HEK293 (cell line): ENCODE data around the gene MRPS24.

Experiments used
- CTCF ChIA-PET: fragments of 350-600 bp; formaldehyde crosslinking; extraction: SDS; loops from one replicate; lab custom pipeline; 2021; ENCODE audit warnings: antibody characterized with exemption; lab: Yijun Ruan, JAX
- POLR2A ChIA-PET: fragments of 300-600 bp; formaldehyde crosslinking; extraction: SDS; loops from one replicate; lab custom pipeline; 2020; ENCODE audit warnings: antibody characterized with exemption, inconsistent platforms; lab: Yijun Ruan, JAX
- H3K27ac ChIP-seq: fragments of 200-500 bp; sonication (Bioruptor generic); 2 replicates; pipeline ENCODE4 v1.5.1; 2014; ENCODE audit warnings: low read depth, low read length, control low read depth, inconsistent platforms; ENCODE audit errors: extremely low read depth
- H3K36me3 ChIP-seq, 2 experiments: fragments of 200-500 bp in 1 of 2; sonication (Bioruptor generic) in 1 of 2; 1 replicate in 1 of 2; 2 replicates in 1 of 2; pipeline ENCODE4 v1.5.1; 2014 to 2017; ENCODE audit warnings: inconsistent platforms in 2 of 2, low read length in 2 of 2; ENCODE audit not compliant: control insufficient read depth in 2 of 2, insufficient read depth in 1 of 2
- H3K4me1 ChIP-seq: fragments of 200-500 bp; sonication (Bioruptor generic); 2 replicates; pipeline ENCODE4 v1.5.1; 2014; ENCODE audit warnings: mild to moderate bottlenecking, low read length, inconsistent platforms; ENCODE audit not compliant: control insufficient read depth, insufficient read depth
- H3K4me3 ChIP-seq: 2 replicates; pipeline ENCODE4 v1.5.1; 2011; ENCODE audit warnings: low read depth, mild to moderate bottlenecking, control low read depth, low read length, moderate library complexity
- H3K9me3 ChIP-seq: fragments of 200-500 bp; sonication (Bioruptor generic); 2 replicates; pipeline ENCODE4 v1.5.1; 2014; ENCODE audit warnings: low read depth, low read length, inconsistent platforms; ENCODE audit not compliant: control insufficient read depth, insufficient read depth
- BCL6B ChIP-seq: fragments of 450-650 bp; formaldehyde crosslinking; IDR thresholded peaks from 2 replicates; pipeline ENCODE4 v1.5.1; 2017; ENCODE audit warnings: missing biosample characterization, missing genetic modification characterization
- REPIN1 ChIP-seq: fragments of 450-650 bp; formaldehyde crosslinking; IDR thresholded peaks from 2 replicates; pipeline ENCODE4 v1.5.1; 2017; ENCODE audit warnings: missing biosample characterization, missing genetic modification characterization, low read depth
- TCF7L2 ChIP-seq: IDR thresholded peaks from 2 replicates; pipeline ENCODE4 v1.6.1; 2011; ENCODE audit warnings: low read depth, mild to moderate bottlenecking, inconsistent platforms, low read length, moderate library complexity, borderline replicate concordance
- YY2 ChIP-seq: fragments of 450-650 bp; formaldehyde crosslinking; IDR thresholded peaks from 2 replicates; pipeline ENCODE4 v1.5.1; 2016; ENCODE audit warnings: missing biosample characterization, missing genetic modification characterization
- ZBTB26 ChIP-seq: fragments of 450-650 bp; formaldehyde crosslinking; optimal IDR thresholded peaks from 2 replicates; pipeline ENCODE3; 2016; ENCODE audit warnings: missing biosample characterization, mild to moderate bottlenecking, missing genetic modification characterization
- ZNF16 ChIP-seq: fragments of 450-650 bp; formaldehyde crosslinking; IDR thresholded peaks from 2 replicates; pipeline ENCODE4 v1.5.1; 2016; ENCODE audit warnings: low read depth, missing biosample characterization, missing genetic modification characterization
- ZNF169 ChIP-seq: fragments of 450-650 bp; formaldehyde crosslinking; IDR thresholded peaks from 2 replicates; pipeline ENCODE4 v1.5.1; 2016; ENCODE audit warnings: missing biosample characterization, missing genetic modification characterization
- ZNF2 ChIP-seq: fragments of 450-650 bp; formaldehyde crosslinking; IDR thresholded peaks from 2 replicates; pipeline ENCODE4 v1.5.1; 2016; ENCODE audit warnings: missing biosample characterization, missing genetic modification characterization
- ZNF221 ChIP-seq: fragments of 450-650 bp; formaldehyde crosslinking; IDR thresholded peaks from 2 replicates; pipeline ENCODE4 v1.5.1; 2017; ENCODE audit warnings: missing biosample characterization, missing genetic modification characterization, borderline replicate concordance
- ZNF223 ChIP-seq: fragments of 450-650 bp; formaldehyde crosslinking; IDR thresholded peaks from 2 replicates; pipeline ENCODE4 v1.5.1; 2016; ENCODE audit warnings: missing biosample characterization, missing genetic modification characterization
- ZNF23 ChIP-seq: fragments of 450-650 bp; formaldehyde crosslinking; IDR thresholded peaks from 2 replicates; pipeline ENCODE4 v1.5.1; 2016; ENCODE audit warnings: missing biosample characterization, missing genetic modification characterization, borderline replicate concordance
- ZNF366 ChIP-seq: fragments of 450-650 bp; formaldehyde crosslinking; conservative IDR thresholded peaks from 2 replicates; pipeline ENCODE4 v1.5.1; 2016; ENCODE audit warnings: missing biosample characterization, missing genetic modification characterization
- ZNF391 ChIP-seq: fragments of 450-650 bp; formaldehyde crosslinking; IDR thresholded peaks from 2 replicates; pipeline ENCODE4 v1.5.1; 2016; ENCODE audit warnings: low read depth, missing biosample characterization, missing genetic modification characterization, borderline replicate concordance
- ZNF544 ChIP-seq: fragments of 450-650 bp; formaldehyde crosslinking; IDR thresholded peaks from 2 replicates; pipeline ENCODE4 v1.5.0; 2017; ENCODE audit warnings: missing biosample characterization, missing genetic modification characterization
- ZNF658 ChIP-seq: fragments of 450-650 bp; formaldehyde crosslinking; IDR thresholded peaks from 2 replicates; pipeline ENCODE4; 2016; ENCODE audit warnings: missing biosample characterization, missing genetic modification characterization
- ZNF660 ChIP-seq: fragments of 450-650 bp; IDR thresholded peaks from 2 replicates; pipeline ENCODE4 v1.5.1; 2018; ENCODE audit warnings: missing biosample characterization, mild to moderate bottlenecking, missing genetic modification characterization
- TF ChIP-seq, protein P1 (sequence below): fragments of 450-650 bp; formaldehyde crosslinking; IDR thresholded peaks from 2 replicates; pipeline ENCODE4 v1.5.1; 2017; ENCODE audit warnings: missing biosample characterization, missing genetic modification characterization
- TF ChIP-seq, protein P2 (sequence below): fragments of 450-650 bp; formaldehyde crosslinking; IDR thresholded peaks from 2 replicates; pipeline ENCODE4 v1.5.1; 2016; ENCODE audit warnings: missing biosample characterization, missing genetic modification characterization
- TF ChIP-seq, protein P3 (sequence below): fragments of 450-650 bp; formaldehyde crosslinking; IDR thresholded peaks from 2 replicates; pipeline ENCODE4 v1.5.1; 2016; ENCODE audit warnings: missing biosample characterization, missing genetic modification characterization, borderline replicate concordance
- TF ChIP-seq, protein P4 (sequence below): fragments of 450-650 bp; formaldehyde crosslinking; conservative IDR thresholded peaks from 2 replicates; pipeline ENCODE4 v1.5.1; 2016; ENCODE audit warnings: low read depth, missing biosample characterization, missing genetic modification characterization

Gene MRPS24

DNA sequence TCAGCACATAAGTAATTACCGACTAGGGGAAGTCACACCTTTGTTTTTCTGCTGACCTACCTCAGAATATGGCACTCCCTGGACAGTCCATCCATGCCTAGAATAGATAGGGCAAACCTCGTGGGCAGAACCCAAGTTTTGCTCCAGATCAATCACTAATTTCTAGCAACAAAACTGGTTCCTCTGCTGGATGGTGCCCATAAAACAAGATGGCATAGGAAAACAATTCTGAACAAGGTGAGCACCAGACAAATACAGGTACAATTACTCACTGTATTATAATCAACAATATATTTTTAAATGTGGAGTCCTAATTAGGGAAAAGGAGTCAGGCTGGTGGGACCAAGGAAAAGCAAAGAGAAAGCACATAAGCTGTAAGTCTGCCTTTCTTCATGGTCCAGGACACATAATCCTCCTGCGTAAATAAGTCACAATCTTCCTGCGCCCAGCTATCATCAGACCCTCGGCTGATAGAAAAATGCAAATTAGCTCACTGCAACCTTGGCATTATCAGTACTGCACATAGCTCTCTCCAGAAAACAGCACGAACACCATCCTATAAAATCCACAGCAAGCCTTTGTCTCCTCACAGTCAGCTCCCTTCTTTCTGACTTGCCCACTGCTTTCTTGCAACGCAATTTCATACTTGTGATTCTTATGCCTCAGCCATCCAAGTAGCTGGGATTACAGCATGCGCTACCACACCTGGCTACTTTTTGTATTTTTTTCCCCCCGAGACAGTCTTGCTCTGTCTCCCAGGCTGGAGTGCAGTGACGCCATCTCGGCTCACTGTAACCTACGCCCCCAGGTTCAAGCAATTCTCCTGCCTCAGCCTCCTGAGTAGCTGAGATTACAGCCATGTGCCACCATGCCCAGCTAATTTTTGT is 22.0 kb upstream of the MRPS24 start:
- Histone ChIP-seq H3K36me3 (peaks cover 7 to 12% of the 10 kb centered on the region in 2 experiments; a peak in 2 of 3 replicates), H3K27ac (no peak overlapping the region), H3K4me1 (0 out of 2 replicates have a peak, but pooled peaks cover 2% of the 10 kb centered on the region), H3K9me3 (no peaks in the 10 kb centered on the region), H3K4me3 (no peak overlapping the region)
- ChIA-PET POLR2A (interaction anchor here (1.1 to 2.2 kb wide), 2 partner anchors 10 to 22 kb away, joined by 3 to 8 read pairs; partner anchors contain the start of gene MRPS24), CTCF (interaction anchor here (0.7 kb wide), 1 partner anchor 579 kb away, joined by 4 read pairs; no protein-coding TSS in a partner anchor)
- TF ChIP-seq REPIN1 (tag by site-specific recombination) (no peak), TCF7L2 (no peak), YY2 (tag by site-specific recombination) (no peak), ZNF391 (tag by site-specific recombination) (no peak), ZNF223 (tag by site-specific recombination) (no peak), ZNF23 (tag by site-specific recombination) (no peak), ZNF366 (no peak), ZNF658 (tag by site-specific recombination) (no peak), ZNF660 (tag by site-specific recombination) (no peak)
- TF ChIP-seq, protein P1, sequence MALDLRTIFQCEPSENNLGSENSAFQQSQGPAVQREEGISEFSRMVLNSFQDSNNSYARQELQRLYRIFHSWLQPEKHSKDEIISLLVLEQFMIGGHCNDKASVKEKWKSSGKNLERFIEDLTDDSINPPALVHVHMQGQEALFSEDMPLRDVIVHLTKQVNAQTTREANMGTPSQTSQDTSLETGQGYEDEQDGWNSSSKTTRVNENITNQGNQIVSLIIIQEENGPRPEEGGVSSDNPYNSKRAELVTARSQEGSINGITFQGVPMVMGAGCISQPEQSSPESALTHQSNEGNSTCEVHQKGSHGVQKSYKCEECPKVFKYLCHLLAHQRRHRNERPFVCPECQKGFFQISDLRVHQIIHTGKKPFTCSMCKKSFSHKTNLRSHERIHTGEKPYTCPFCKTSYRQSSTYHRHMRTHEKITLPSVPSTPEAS (tag by site-specific recombination), result no peak
- TF ChIP-seq, protein P2, sequence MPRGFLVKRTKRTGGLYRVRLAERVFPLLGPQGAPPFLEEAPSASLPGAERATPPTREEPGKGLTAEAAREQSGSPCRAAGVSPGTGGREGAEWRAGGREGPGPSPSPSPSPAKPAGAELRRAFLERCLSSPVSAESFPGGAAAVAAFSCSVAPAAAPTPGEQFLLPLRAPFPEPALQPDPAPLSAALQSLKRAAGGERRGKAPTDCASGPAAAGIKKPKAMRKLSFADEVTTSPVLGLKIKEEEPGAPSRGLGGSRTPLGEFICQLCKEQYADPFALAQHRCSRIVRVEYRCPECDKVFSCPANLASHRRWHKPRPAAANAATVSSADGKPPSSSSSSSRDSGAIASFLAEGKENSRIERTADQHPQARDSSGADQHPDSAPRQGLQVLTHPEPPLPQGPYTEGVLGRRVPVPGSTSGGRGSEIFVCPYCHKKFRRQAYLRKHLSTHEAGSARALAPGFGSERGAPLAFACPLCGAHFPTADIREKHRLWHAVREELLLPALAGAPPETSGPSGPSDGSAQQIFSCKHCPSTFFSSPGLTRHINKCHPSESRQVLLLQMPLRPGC, result no peak

DNA sequence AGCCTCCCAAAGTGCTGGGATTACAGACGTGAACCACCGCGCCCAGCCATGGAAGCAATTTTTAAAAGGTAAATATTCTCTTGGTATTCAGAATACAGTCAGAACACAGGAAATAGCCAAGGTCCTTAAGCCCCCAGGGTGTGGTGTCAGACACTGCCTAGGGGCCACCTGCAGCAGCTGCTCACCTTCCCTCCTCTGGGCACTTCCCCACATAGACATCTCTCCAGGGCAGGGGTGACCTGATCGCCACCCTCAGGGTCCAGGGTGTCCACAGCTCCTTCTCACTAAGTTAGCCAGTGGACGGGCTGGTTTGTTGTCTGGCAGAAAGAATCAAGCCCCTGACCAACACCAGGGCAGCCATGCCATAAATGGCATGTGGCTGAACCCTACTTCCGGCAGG is 21.2 kb upstream of the MRPS24 start:
- Histone ChIP-seq H3K27ac (no peak overlapping the region), H3K9me3 (no peaks in the 10 kb centered on the region), H3K4me3 (no peak overlapping the region), H3K4me1 (0 out of 2 replicates have a peak, but pooled peaks cover 2% of the 10 kb centered on the region), H3K36me3 (peaks cover 7 to 9% of the 10 kb centered on the region in 2 experiments; a peak in 2 of 3 replicates)
- POLR2A ChIA-PET, result interaction anchor here (1.1 to 2.2 kb wide), 2 partner anchors 11 to 21 kb away, joined by 3 to 8 read pairs; partner anchors contain the start of gene MRPS24
- CTCF ChIA-PET, result interaction anchor here (0.6 to 0.7 kb wide), 2 partner anchors 53 to 1047 kb away, joined by 3 read pairs; no protein-coding TSS in a partner anchor
- TF ChIP-seq BCL6B (tag by site-specific recombination) (no peak), ZNF2 (no peak), ZBTB26 (tag by site-specific recombination) (no peak), ZNF544 (tag by site-specific recombination) (no peak), ZNF16 (no peak), ZNF221 (no peak), ZNF169 (tag by site-specific recombination) (no peak), REPIN1 (tag by site-specific recombination) (no peak)
- TF ChIP-seq, protein P3, sequence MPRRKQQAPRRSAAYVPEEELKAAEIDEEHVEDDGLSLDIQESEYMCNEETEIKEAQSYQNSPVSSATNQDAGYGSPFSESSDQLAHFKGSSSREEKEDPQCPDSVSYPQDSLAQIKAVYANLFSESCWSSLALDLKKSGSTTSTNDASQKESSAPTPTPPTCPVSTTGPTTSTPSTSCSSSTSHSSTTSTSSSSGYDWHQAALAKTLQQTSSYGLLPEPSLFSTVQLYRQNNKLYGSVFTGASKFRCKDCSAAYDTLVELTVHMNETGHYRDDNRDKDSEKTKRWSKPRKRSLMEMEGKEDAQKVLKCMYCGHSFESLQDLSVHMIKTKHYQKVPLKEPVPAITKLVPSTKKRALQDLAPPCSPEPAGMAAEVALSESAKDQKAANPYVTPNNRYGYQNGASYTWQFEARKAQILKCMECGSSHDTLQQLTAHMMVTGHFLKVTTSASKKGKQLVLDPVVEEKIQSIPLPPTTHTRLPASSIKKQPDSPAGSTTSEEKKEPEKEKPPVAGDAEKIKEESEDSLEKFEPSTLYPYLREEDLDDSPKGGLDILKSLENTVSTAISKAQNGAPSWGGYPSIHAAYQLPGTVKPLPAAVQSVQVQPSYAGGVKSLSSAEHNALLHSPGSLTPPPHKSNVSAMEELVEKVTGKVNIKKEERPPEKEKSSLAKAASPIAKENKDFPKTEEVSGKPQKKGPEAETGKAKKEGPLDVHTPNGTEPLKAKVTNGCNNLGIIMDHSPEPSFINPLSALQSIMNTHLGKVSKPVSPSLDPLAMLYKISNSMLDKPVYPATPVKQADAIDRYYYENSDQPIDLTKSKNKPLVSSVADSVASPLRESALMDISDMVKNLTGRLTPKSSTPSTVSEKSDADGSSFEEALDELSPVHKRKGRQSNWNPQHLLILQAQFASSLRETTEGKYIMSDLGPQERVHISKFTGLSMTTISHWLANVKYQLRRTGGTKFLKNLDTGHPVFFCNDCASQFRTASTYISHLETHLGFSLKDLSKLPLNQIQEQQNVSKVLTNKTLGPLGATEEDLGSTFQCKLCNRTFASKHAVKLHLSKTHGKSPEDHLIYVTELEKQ, result no peak
- TF ChIP-seq, protein P4, sequence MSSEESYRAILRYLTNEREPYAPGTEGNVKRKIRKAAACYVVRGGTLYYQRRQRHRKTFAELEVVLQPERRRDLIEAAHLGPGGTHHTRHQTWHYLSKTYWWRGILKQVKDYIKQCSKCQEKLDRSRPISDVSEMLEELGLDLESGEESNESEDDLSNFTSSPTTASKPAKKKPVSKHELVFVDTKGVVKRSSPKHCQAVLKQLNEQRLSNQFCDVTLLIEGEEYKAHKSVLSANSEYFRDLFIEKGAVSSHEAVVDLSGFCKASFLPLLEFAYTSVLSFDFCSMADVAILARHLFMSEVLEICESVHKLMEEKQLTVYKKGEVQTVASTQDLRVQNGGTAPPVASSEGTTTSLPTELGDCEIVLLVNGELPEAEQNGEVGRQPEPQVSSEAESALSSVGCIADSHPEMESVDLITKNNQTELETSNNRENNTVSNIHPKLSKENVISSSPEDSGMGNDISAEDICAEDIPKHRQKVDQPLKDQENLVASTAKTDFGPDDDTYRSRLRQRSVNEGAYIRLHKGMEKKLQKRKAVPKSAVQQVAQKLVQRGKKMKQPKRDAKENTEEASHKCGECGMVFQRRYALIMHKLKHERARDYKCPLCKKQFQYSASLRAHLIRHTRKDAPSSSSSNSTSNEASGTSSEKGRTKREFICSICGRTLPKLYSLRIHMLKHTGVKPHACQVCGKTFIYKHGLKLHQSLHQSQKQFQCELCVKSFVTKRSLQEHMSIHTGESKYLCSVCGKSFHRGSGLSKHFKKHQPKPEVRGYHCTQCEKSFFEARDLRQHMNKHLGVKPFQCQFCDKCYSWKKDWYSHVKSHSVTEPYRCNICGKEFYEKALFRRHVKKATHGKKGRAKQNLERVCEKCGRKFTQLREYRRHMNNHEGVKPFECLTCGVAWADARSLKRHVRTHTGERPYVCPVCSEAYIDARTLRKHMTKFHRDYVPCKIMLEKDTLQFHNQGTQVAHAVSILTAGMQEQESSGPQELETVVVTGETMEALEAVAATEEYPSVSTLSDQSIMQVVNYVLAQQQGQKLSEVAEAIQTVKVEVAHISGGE (tag by site-specific recombination), result no peak
